Nephron progenitor cell (in vitro differentiated cells): Measurements from ENCODE around the gene SHMT1.

Source experiments
- DNase-seq: peaks from one replicate; pipeline ENCODE4 v3.0.0; 2021
- H3K27ac Mint-ChIP-seq: 2 replicates; pipeline ENCODE4 v1.8.0; 2021; ENCODE audit warnings: mild to moderate bottlenecking, moderate library complexity, mixed read lengths
- H3K27me3 Mint-ChIP-seq: 2 replicates; pipeline ENCODE4 v1.8.0; 2021; ENCODE audit warnings: mild to moderate bottlenecking, low read depth, mixed read lengths; ENCODE audit not compliant: poor library complexity
- H3K36me3 Mint-ChIP-seq: 2 replicates; pipeline ENCODE4 v1.8.0; 2021; ENCODE audit warnings: low read depth, mixed read lengths
- H3K4me1 Mint-ChIP-seq: 2 replicates; pipeline ENCODE4 v1.8.0; 2021; ENCODE audit warnings: mixed read lengths
- H3K4me3 Mint-ChIP-seq: 2 replicates; pipeline ENCODE4 v1.8.0; 2021; ENCODE audit warnings: mild to moderate bottlenecking, moderate library complexity, mixed read lengths
- H3K9me3 Mint-ChIP-seq: 2 replicates; pipeline ENCODE4 v1.8.0; 2021; ENCODE audit warnings: mild to moderate bottlenecking, moderate library complexity, mixed read lengths
- CTCF ChIP-seq: fragments of 200-600 bp; sonication (generic); IDR thresholded peaks from 2 replicates; pipeline ENCODE4 v1.5.0; 2021; ENCODE audit warnings: antibody characterized with exemption

Gene SHMT1

GRCh38 chr17:18324140-18325050, 39.0 kb downstream of the SHMT1 start:
- H3K27ac Mint-ChIP-seq, result no peak overlapping the region
- no peak for TF ChIP-seq CTCF
- no peak overlapping the region for H3K4me3 Mint-ChIP-seq
- no peak for DNase-seq
- H3K4me1 Mint-ChIP-seq, result peaks cover 17% of the 10 kb centered on the region
- peaks cover 5% of the 10 kb centered on the region for H3K27me3 Mint-ChIP-seq
- H3K9me3 Mint-ChIP-seq, result no peaks in the 10 kb centered on the region
- H3K36me3 Mint-ChIP-seq, result peaks cover 31% of the 10 kb centered on the region

- no peak overlapping the region for H3K27ac Mint-ChIP-seq
- no peak for DNase-seq
- H3K9me3 Mint-ChIP-seq, result no peaks in the 10 kb centered on the region
- H3K36me3 Mint-ChIP-seq, result peaks cover 26% of the 10 kb centered on the region
- H3K4me1 Mint-ChIP-seq, result peaks cover 18% of the 10 kb centered on the region
- no peaks in the 10 kb centered on the region for H3K27me3 Mint-ChIP-seq
- H3K4me3 Mint-ChIP-seq, result no peak overlapping the region
- no peak for TF ChIP-seq CTCF
These were observed 39.7 kb downstream of the SHMT1 start for GRCh38 chr17:18323507-18324139.

- no peaks in the 10 kb centered on the region for H3K9me3 Mint-ChIP-seq
- H3K27ac Mint-ChIP-seq, result no peak overlapping the region
- TF ChIP-seq CTCF, result no peak
- no peak for DNase-seq
- peaks cover 26% of the 10 kb centered on the region for H3K36me3 Mint-ChIP-seq
- H3K4me3 Mint-ChIP-seq, result no peak overlapping the region
- H3K4me1 Mint-ChIP-seq, result peaks cover 23% of the 10 kb centered on the region
- H3K27me3 Mint-ChIP-seq, result no peaks in the 10 kb centered on the region
These were observed 40.3 kb downstream of the SHMT1 start for GRCh38 chr17:18323007-18323406.

- peaks cover 26% of the 10 kb centered on the region for H3K36me3 Mint-ChIP-seq
- H3K27ac Mint-ChIP-seq, result no peak overlapping the region
- H3K4me3 Mint-ChIP-seq, result no peak overlapping the region
- TF ChIP-seq CTCF, result no peak
- no peak for DNase-seq
- peaks cover 27% of the 10 kb centered on the region for H3K4me1 Mint-ChIP-seq
- H3K9me3 Mint-ChIP-seq, result no peaks in the 10 kb centered on the region
- H3K27me3 Mint-ChIP-seq, result no peaks in the 10 kb centered on the region
These were observed 40.8 kb downstream of the SHMT1 start for GRCh38 chr17:18322522-18322921.

GRCh38 chr17:18321309-18321708, 42.0 kb downstream of the SHMT1 start:
- no peak for TF ChIP-seq CTCF
- H3K27ac Mint-ChIP-seq, result no peak overlapping the region
- H3K4me3 Mint-ChIP-seq, result no peak overlapping the region

More at GRCh38 chr17:18321309-18321708, 42.0 kb downstream of the SHMT1 start:
- peaks cover 40% of the 10 kb centered on the region for H3K4me1 Mint-ChIP-seq
- H3K36me3 Mint-ChIP-seq, result peaks cover 37% of the 10 kb centered on the region
- no peaks in the 10 kb centered on the region for H3K27me3 Mint-ChIP-seq
- DNase-seq, result no peak
- no peaks in the 10 kb centered on the region for H3K9me3 Mint-ChIP-seq
